HEK293 (cell line): Measurements from ENCODE around the gene CTF1.

Source experiments
- CTCF ChIA-PET: fragments of 350-600 bp; formaldehyde crosslinking; extraction: SDS; loops from one replicate; lab custom pipeline; 2021; ENCODE audit warnings: antibody characterized with exemption; lab: Yijun Ruan, JAX
- POLR2A ChIA-PET: fragments of 300-600 bp; formaldehyde crosslinking; extraction: SDS; loops from one replicate; lab custom pipeline; 2020; ENCODE audit warnings: antibody characterized with exemption, inconsistent platforms; lab: Yijun Ruan, JAX
- H3K27ac ChIP-seq: fragments of 200-500 bp; sonication (Bioruptor generic); 2 replicates; pipeline ENCODE4 v1.5.1; 2014; ENCODE audit warnings: low read depth, low read length, control low read depth, inconsistent platforms; ENCODE audit errors: extremely low read depth
- H3K36me3 ChIP-seq, 2 experiments: fragments of 200-500 bp in 1 of 2; sonication (Bioruptor generic) in 1 of 2; 1 replicate in 1 of 2; 2 replicates in 1 of 2; pipeline ENCODE4 v1.5.1; 2014 to 2017; ENCODE audit warnings: inconsistent platforms in 2 of 2, low read length in 2 of 2; ENCODE audit not compliant: control insufficient read depth in 2 of 2, insufficient read depth in 1 of 2
- H3K4me1 ChIP-seq: fragments of 200-500 bp; sonication (Bioruptor generic); 2 replicates; pipeline ENCODE4 v1.5.1; 2014; ENCODE audit warnings: mild to moderate bottlenecking, low read length, inconsistent platforms; ENCODE audit not compliant: control insufficient read depth, insufficient read depth
- H3K4me3 ChIP-seq: 2 replicates; pipeline ENCODE4 v1.5.1; 2011; ENCODE audit warnings: low read depth, mild to moderate bottlenecking, control low read depth, low read length, moderate library complexity
- H3K9me3 ChIP-seq: fragments of 200-500 bp; sonication (Bioruptor generic); 2 replicates; pipeline ENCODE4 v1.5.1; 2014; ENCODE audit warnings: low read depth, low read length, inconsistent platforms; ENCODE audit not compliant: control insufficient read depth, insufficient read depth
- ELK4 ChIP-seq: IDR thresholded peaks from 2 replicates; pipeline ENCODE4 v1.6.1; 2011; ENCODE audit warnings: mild to moderate bottlenecking, low read depth, low read length, borderline replicate concordance
- FEZF1 ChIP-seq: fragments of 450-650 bp; formaldehyde crosslinking; IDR thresholded peaks from 2 replicates; pipeline ENCODE4 v1.5.1; 2016; ENCODE audit warnings: missing biosample characterization, missing genetic modification characterization
- KLF7 ChIP-seq: fragments of 450-650 bp; formaldehyde crosslinking; IDR thresholded peaks from 2 replicates; pipeline ENCODE4 v1.5.1; 2016; ENCODE audit warnings: missing biosample characterization, missing genetic modification characterization, borderline replicate concordance
- KLF8 ChIP-seq: fragments of 450-650 bp; formaldehyde crosslinking; IDR thresholded peaks from 2 replicates; pipeline ENCODE4 v1.5.1; 2016; ENCODE audit warnings: missing biosample characterization, missing genetic modification characterization
- OVOL3 ChIP-seq: fragments of 450-650 bp; formaldehyde crosslinking; IDR thresholded peaks from 2 replicates; pipeline ENCODE4 v1.5.1; 2016; ENCODE audit warnings: missing biosample characterization, missing genetic modification characterization
- PRDM10 ChIP-seq: fragments of 450-650 bp; formaldehyde crosslinking; IDR thresholded peaks from 2 replicates; pipeline ENCODE4 v1.5.1; 2016; ENCODE audit warnings: missing biosample characterization, missing genetic modification characterization
- PRDM4 ChIP-seq: fragments of 450-650 bp; formaldehyde crosslinking; IDR thresholded peaks from 2 replicates; pipeline ENCODE4 v1.5.1; 2017; ENCODE audit warnings: missing biosample characterization, missing genetic modification characterization
- REST ChIP-seq: fragments of 450-650 bp; formaldehyde crosslinking; IDR thresholded peaks from 2 replicates; pipeline ENCODE4 v1.5.1; 2016; ENCODE audit warnings: missing biosample characterization, missing genetic modification characterization
- SCRT2 ChIP-seq: fragments of 450-650 bp; formaldehyde crosslinking; IDR thresholded peaks from 2 replicates; pipeline ENCODE4 v1.5.1; 2016; ENCODE audit warnings: missing biosample characterization, missing genetic modification characterization
- SP2 ChIP-seq: fragments of 450-650 bp; formaldehyde crosslinking; IDR thresholded peaks from 2 replicates; pipeline ENCODE4 v1.5.1; 2016; ENCODE audit warnings: missing biosample characterization, missing genetic modification characterization
- SP7 ChIP-seq: fragments of 450-650 bp; formaldehyde crosslinking; IDR thresholded peaks from 2 replicates; pipeline ENCODE4 v1.5.1; 2016; ENCODE audit warnings: missing biosample characterization, missing genetic modification characterization
- YY1 ChIP-seq: fragments of 450-650 bp; formaldehyde crosslinking; IDR thresholded peaks from 2 replicates; pipeline ENCODE4 v1.5.1; 2018; ENCODE audit warnings: missing biosample characterization, missing genetic modification characterization
- ZBTB20 ChIP-seq: fragments of 450-650 bp; formaldehyde crosslinking; IDR thresholded peaks from 2 replicates; pipeline ENCODE4 v1.5.1; 2016; ENCODE audit warnings: missing biosample characterization, missing genetic modification characterization
- ZFP3 ChIP-seq: fragments of 450-650 bp; formaldehyde crosslinking; IDR thresholded peaks from 2 replicates; pipeline ENCODE4 v1.5.1; 2016; ENCODE audit warnings: low read depth, missing biosample characterization, missing genetic modification characterization
- ZNF138 ChIP-seq: fragments of 450-650 bp; formaldehyde crosslinking; IDR thresholded peaks from 2 replicates; pipeline ENCODE4 v1.5.1; 2016; ENCODE audit warnings: missing biosample characterization, missing genetic modification characterization, borderline replicate concordance
- ZNF140 ChIP-seq: fragments of 450-650 bp; formaldehyde crosslinking; IDR thresholded peaks from 2 replicates; pipeline ENCODE4 v1.5.1; 2016; ENCODE audit warnings: missing biosample characterization, missing genetic modification characterization
- ZNF175 ChIP-seq: fragments of 450-650 bp; formaldehyde crosslinking; IDR thresholded peaks from 2 replicates; pipeline ENCODE4 v1.5.1; 2016; ENCODE audit warnings: missing biosample characterization, missing genetic modification characterization
- ZNF2 ChIP-seq: fragments of 450-650 bp; formaldehyde crosslinking; IDR thresholded peaks from 2 replicates; pipeline ENCODE4 v1.5.1; 2016; ENCODE audit warnings: missing biosample characterization, missing genetic modification characterization
- ZNF214 ChIP-seq: fragments of 450-650 bp; formaldehyde crosslinking; IDR thresholded peaks from 2 replicates; pipeline ENCODE4 v1.5.1; 2017; ENCODE audit warnings: missing biosample characterization, mild to moderate bottlenecking, missing genetic modification characterization, borderline replicate concordance
- ZNF433 ChIP-seq: fragments of 450-650 bp; formaldehyde crosslinking; IDR thresholded peaks from 2 replicates; pipeline ENCODE4 v1.5.1; 2016; ENCODE audit warnings: missing biosample characterization, missing genetic modification characterization, low read depth
- ZNF561 ChIP-seq: fragments of 450-650 bp; IDR thresholded peaks from 2 replicates; pipeline ENCODE4 v1.5.1; 2018; ENCODE audit warnings: missing biosample characterization, missing genetic modification characterization, borderline replicate concordance
- ZNF585B ChIP-seq: fragments of 450-650 bp; formaldehyde crosslinking; IDR thresholded peaks from 2 replicates; pipeline ENCODE4 v1.5.1; 2016; ENCODE audit warnings: missing biosample characterization, missing genetic modification characterization
- ZNF791 ChIP-seq: fragments of 450-650 bp; formaldehyde crosslinking; IDR thresholded peaks from 2 replicates; pipeline ENCODE4 v1.5.1; 2016; ENCODE audit warnings: missing biosample characterization, missing genetic modification characterization

Gene CTF1

GRCh38 chr16:30893417-30893743, 3.0 kb upstream of the CTF1 start (continued):
- TF ChIP-seq ZNF138 (tag by site-specific recombination) = no peak
- no peak for TF ChIP-seq ZNF433 (tag by site-specific recombination)
- TF ChIP-seq ZNF140 (tag by site-specific recombination) = no peak
- TF ChIP-seq SP7 (tag by site-specific recombination) = peak; percentile 29

- CTCF ChIA-PET = interaction anchor here (0.7 to 2.6 kb wide), 4 partner anchors 8 to 83 kb away, joined by 3 to 16 read pairs (median 4); no protein-coding TSS in a partner anchor
- POLR2A ChIA-PET = interaction anchor here (0.9 to 2.7 kb wide), 3 partner anchors 12 to 116 kb away, joined by 3 to 16 read pairs (median 4); no protein-coding TSS in a partner anchor
- TF ChIP-seq ELK4 (no peak), ZNF175 (tag by site-specific recombination) (no peak), ZNF561 (peak; percentile 84), ZNF2 (tag by site-specific recombination) (peak; percentile 83), ZNF214 (tag by site-specific recombination) (no peak), FEZF1 (tag by site-specific recombination) (no peak), ZFP3 (no peak), OVOL3 (tag by site-specific recombination) (peak; percentile 57; the same call in 1 of the 2 replicates), SCRT2 (tag by site-specific recombination) (peak; percentile 90), KLF7 (tag by site-specific recombination) (peak; percentile 59; the same call in 1 of the 2 replicates), REST (tag by site-specific recombination) (no peak), PRDM4 (tag by site-specific recombination) (peak; percentile 27; the same call in 1 of the 2 replicates), ZNF791 (tag by site-specific recombination) (no peak), PRDM10 (peak; percentile 1; the same call in 1 of the 2 replicates), ZBTB20 (tag by site-specific recombination) (peak; percentile 88), YY1 (peak; percentile 60; the same call in 1 of the 2 replicates), KLF8 (tag by site-specific recombination) (peak; percentile 66; the same call in 1 of the 2 replicates), ZNF585B (tag by site-specific recombination) (no peak), SP2 (tag by site-specific recombination) (peak; percentile 63)
These were observed 2.5 kb upstream of the CTF1 start, which contains the start of gene BCL7C for GRCh38 chr16:30893744-30894539. Gene BCL7C, minus strand, starts transcription at chr16:30894077. Its CDS starts 133 bp downstream, at chr16:30893944.

More at GRCh38 chr16:30893744-30894539, 2.5 kb upstream of the CTF1 start, which contains the start of gene BCL7C:
- no peaks in the 10 kb centered on the region for H3K9me3 ChIP-seq
- H3K27ac ChIP-seq = peak within 1 kb of the TSS; percentile 75
- H3K4me3 ChIP-seq = peak within 1 kb of the TSS; percentile 84
- no peaks in the 10 kb centered on the region; the same call in 1 of the 2 replicates for H3K4me1 ChIP-seq
- peaks cover 10 to 28% of the 10 kb centered on the region in 2 experiments; a peak in 2 of 3 replicates for H3K36me3 ChIP-seq
